ENCODE measurements around the gene ELOVL2.

ELOVL2 gene

DNA sequence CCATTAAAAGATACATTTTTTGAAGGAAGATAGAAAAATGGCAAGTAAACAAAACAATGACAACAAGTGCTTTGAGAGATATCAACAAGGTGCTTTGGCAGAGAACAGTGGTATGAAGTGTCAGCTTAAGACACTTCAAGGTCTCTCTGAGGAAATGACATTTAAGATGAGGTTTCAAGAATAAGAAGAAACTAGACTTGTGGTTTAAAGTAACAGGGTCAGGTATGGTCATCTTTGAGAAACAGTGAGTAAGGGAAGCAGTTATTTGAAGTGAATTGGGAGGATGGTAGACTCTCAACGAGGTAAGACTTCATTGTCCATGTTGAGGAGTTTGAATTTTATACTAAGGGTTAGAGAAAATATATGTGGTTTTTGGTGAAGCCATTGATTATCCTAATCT, 79.4 kb downstream of the ELOVL2 start:
- Histone ChIP-seq H3K9me3 (ENCODE audit: control insufficient read depth, insufficient read depth, low read length) (no peaks in the 10 kb centered on the region; the same call in 1 of the 2 replicates), H3K36me3 (ENCODE audit: insufficient read depth, low read length) (peaks cover 3% of the 10 kb centered on the region; the same call in 1 of the 2 replicates), H3K9ac (ENCODE audit: low read depth, low read length) (no peak overlapping the region), H3K4me1 (ENCODE audit: insufficient read depth, low read length) (peaks cover 6% of the 10 kb centered on the region; the same call in 1 of the 2 replicates)

DNA sequence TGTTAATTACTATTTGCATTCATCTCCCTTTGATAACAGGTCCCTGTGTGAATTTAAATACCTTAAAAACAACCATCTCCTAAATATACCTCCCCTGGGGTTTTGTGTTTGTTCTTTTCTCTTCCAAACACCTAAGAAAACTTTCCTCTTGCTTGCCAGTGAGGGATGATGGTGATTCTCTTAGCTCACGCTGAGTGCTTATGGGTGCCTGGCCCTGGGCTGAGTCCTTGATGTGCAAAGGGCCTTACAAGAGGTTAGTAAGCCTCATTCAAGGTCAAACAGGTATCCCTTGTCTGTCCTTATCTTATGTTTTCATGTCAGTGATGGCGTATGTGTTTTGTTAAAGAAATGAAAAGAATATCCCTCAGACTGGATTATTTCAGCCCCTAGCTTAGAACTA, 81.0 kb downstream of the ELOVL2 start:
- no peak overlapping the region for H3K9ac ChIP-seq (ENCODE audit: low read depth, low read length)

DNA sequence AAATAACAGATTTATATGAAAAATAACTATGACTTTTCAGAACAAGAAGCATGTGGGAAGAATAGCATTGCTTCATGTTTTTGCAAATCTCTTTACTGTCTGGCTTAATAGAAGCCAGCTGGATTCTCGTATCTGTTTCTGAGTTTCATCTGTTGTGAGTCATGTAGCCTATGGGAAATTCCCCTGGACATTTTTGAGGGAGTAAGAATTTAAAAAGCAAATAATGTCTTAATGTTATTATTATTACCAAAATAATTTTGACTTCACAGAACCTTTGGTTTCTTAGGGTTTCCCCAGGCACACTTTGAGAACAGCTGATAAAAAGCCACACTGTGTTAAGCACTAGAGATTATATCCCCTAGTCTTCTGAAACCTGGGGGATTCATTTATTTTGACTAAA, 81.4 kb downstream of the ELOVL2 start:
- Histone ChIP-seq H3K4me1 (ENCODE audit: insufficient read depth, low read length) (peaks cover 6% of the 10 kb centered on the region; the same call in 1 of the 2 replicates), H3K9me3 (ENCODE audit: control insufficient read depth, insufficient read depth, low read length) (no peaks in the 10 kb centered on the region; the same call in 1 of the 2 replicates), H3K9ac (ENCODE audit: low read depth, low read length) (no peak overlapping the region), H3K36me3 (ENCODE audit: insufficient read depth, low read length) (peaks cover 3% of the 10 kb centered on the region; the same call in 1 of the 2 replicates)

More for the DNA sequence above, 81.0 kb downstream of the ELOVL2 start:
- Histone ChIP-seq H3K4me1 (ENCODE audit: insufficient read depth, low read length) (peaks cover 6% of the 10 kb centered on the region; the same call in 1 of the 2 replicates), H3K36me3 (ENCODE audit: insufficient read depth, low read length) (peaks cover 3% of the 10 kb centered on the region; the same call in 1 of the 2 replicates), H3K9me3 (ENCODE audit: control insufficient read depth, insufficient read depth, low read length) (no peaks in the 10 kb centered on the region; the same call in 1 of the 2 replicates)

DNA sequence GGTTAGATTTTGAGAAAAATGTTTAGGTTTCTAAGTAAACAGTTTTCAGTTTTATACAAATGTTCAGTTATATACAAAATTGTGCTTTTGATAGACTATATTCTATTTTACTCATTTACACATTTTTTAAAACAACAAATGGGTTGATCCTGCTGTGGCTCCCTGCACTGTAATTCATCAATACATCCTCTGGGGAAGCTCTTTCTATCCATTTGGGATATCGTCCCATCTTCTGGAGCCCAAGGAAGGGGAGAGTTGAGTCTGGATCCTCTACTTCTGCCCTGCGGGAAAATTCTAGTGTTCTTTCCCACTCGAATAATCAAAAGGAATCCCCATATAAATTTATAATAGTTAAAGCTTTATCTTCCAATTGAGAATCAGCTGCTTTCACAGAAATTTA, 82.3 kb downstream of the ELOVL2 start:
- no peak overlapping the region for H3K9ac ChIP-seq (ENCODE audit: low read depth, low read length)
- H3K9me3 ChIP-seq (ENCODE audit: control insufficient read depth, insufficient read depth, low read length), result no peaks in the 10 kb centered on the region; the same call in 1 of the 2 replicates
- peaks cover 6% of the 10 kb centered on the region; the same call in 1 of the 2 replicates for H3K4me1 ChIP-seq (ENCODE audit: insufficient read depth, low read length)
- H3K36me3 ChIP-seq (ENCODE audit: insufficient read depth, low read length), result peaks cover 3% of the 10 kb centered on the region; the same call in 1 of the 2 replicates

DNA sequence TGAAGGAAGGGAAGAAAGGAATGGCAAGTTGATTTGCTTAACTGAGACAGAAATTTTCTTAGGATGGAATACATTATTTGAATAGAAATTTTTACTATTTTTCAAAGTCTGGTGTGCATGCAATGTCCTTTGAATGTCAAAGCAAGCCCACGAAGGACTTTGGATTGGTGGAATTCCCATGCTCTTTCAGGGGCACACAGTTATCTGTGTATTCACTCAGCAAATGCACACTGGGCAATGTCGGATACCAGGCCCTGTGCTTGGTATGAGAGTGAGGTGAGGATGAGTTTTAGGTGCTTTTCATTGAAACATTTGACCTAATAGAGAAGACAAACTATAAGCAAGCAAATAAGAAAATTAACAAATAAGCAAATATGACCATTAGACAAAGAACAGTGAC, 83.9 kb downstream of the ELOVL2 start:
- Histone ChIP-seq H3K36me3 (ENCODE audit: insufficient read depth, low read length) (peaks cover under 1% of the 10 kb centered on the region; the same call in 1 of the 2 replicates), H3K9ac (ENCODE audit: low read depth, low read length) (no peak overlapping the region), H3K9me3 (ENCODE audit: control insufficient read depth, insufficient read depth, low read length) (no peaks in the 10 kb centered on the region), H3K4me1 (ENCODE audit: insufficient read depth, low read length) (peaks cover 6% of the 10 kb centered on the region; the same call in 1 of the 2 replicates)

DNA sequence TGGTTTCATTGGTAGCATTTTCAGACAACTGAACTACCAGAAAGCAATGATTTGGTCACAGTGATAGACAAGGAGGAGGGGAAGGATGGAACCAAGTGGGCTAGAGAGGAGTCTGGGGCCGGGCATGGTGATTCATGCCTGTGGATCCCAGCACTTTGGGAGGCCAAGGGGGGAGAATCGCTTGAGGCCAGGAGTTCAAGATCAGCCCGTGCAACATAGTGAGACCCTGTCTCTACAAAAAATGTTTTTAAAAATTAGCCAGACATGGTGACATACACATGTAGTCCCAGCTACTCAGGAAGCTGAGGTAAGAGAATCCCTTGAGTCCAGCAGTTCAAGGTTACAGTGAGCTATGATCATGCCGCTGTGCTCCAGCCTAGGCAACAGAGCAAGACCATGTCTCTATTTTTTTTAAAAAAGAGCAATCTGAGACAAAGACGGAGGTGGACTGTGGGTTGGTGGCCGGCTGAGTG, 86.7 kb downstream of the ELOVL2 start:
- no peaks in the 10 kb centered on the region; the same call in 1 of the 2 replicates for H3K36me3 ChIP-seq (ENCODE audit: insufficient read depth, low read length)
- 0 out of 2 replicates have a peak, but pooled peaks cover 7% of the 10 kb centered on the region for H3K4me1 ChIP-seq (ENCODE audit: insufficient read depth, low read length)
- H3K9ac ChIP-seq (ENCODE audit: low read depth, low read length), result no peak overlapping the region
- H3K9me3 ChIP-seq (ENCODE audit: control insufficient read depth, insufficient read depth, low read length), result no peaks in the 10 kb centered on the region

DNA sequence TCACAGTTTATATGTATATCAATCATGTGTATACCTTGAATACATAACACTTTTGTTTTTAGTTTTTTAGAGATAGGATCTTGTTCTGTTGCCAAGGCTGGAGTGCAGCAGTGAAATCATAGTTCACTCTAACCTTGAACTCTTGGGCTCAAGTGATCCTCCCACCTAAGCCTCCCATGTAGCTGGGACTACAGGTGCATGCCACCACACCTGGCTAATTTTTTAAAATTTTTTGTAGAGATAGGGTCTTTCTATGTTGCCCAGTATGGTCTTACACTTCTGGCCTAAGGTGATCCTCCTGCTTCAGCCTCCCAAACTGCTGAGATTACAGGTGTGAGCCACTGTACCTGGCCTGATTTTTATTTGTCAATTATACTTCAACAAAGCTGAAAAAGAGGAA, 87.3 kb downstream of the ELOVL2 start:
- H3K9ac ChIP-seq (ENCODE audit: low read depth, low read length), result no peak overlapping the region
- H3K9me3 ChIP-seq (ENCODE audit: control insufficient read depth, insufficient read depth, low read length), result no peaks in the 10 kb centered on the region

DNA sequence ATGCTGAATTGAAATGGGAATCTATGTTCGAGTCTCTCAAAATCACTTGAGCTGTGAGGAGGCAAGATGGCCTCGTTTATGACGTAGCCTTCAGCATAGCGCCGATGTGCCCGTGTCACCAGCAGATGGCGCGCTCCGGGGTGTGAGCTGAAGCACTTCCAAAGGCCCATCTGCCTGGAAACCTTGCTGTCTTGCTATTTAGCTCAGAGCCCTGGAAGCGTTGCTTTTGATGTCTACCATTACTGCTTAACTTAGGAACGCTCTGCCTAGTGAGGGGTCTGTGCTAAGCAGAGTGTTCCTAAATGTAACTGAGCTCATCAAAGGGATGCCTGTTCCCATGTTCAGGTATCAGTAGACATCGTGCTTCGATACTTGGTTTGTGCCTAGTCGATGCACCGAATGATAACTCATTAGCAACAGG, 89.5 kb downstream of the ELOVL2 start:
- H3K4me1 ChIP-seq (ENCODE audit: insufficient read depth, low read length), result peaks cover 10% of the 10 kb centered on the region; the same call in 1 of the 2 replicates
- H3K36me3 ChIP-seq (ENCODE audit: insufficient read depth, low read length), result no peaks in the 10 kb centered on the region; the same call in 1 of the 2 replicates
- no peaks in the 10 kb centered on the region for H3K9me3 ChIP-seq (ENCODE audit: control insufficient read depth, insufficient read depth, low read length)
- no peak overlapping the region for H3K9ac ChIP-seq (ENCODE audit: low read depth, low read length)

More for the DNA sequence above, 87.3 kb downstream of the ELOVL2 start:
- Histone ChIP-seq H3K36me3 (ENCODE audit: insufficient read depth, low read length) (no peaks in the 10 kb centered on the region; the same call in 1 of the 2 replicates), H3K4me1 (ENCODE audit: insufficient read depth, low read length) (peaks cover 8% of the 10 kb centered on the region; the same call in 1 of the 2 replicates)

DNA sequence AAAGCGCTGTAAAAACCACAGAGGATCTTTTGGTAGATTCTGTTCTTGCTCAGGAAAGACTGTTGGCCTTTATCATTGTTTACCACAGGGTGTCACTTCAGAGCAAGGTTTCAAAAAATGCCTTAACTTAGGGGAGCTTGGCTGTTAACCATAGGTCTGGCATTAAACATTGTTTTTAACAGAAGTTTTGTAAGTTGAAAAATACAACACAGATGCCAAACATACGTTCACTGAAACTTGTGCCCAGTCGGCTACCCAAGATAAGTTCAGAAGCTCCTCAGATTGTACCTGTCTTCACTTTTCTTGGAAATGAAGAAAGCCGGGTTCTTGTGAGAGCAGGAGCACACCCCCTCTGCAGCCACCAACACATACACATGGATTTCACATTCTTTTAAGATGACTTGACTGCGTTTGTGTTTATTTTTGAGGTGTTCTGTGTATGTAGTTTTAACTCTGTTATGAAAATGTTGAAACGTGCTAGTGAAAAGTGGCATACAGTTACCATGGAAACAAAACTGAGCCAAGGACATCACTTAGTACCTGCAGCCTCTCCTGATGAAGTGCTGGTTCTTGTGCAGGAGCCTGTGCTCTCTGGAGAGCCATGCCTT, 92.3 kb downstream of the ELOVL2 start:
- H3K9ac ChIP-seq (ENCODE audit: low read depth, low read length), result no peak overlapping the region
- H3K9me3 ChIP-seq (ENCODE audit: control insufficient read depth, insufficient read depth, low read length), result no peaks in the 10 kb centered on the region; the same call in 1 of the 2 replicates
- H3K36me3 ChIP-seq (ENCODE audit: insufficient read depth, low read length), result no peaks in the 10 kb centered on the region; the same call in 1 of the 2 replicates
- peaks cover 10% of the 10 kb centered on the region; the same call in 1 of the 2 replicates for H3K4me1 ChIP-seq (ENCODE audit: insufficient read depth, low read length)

DNA sequence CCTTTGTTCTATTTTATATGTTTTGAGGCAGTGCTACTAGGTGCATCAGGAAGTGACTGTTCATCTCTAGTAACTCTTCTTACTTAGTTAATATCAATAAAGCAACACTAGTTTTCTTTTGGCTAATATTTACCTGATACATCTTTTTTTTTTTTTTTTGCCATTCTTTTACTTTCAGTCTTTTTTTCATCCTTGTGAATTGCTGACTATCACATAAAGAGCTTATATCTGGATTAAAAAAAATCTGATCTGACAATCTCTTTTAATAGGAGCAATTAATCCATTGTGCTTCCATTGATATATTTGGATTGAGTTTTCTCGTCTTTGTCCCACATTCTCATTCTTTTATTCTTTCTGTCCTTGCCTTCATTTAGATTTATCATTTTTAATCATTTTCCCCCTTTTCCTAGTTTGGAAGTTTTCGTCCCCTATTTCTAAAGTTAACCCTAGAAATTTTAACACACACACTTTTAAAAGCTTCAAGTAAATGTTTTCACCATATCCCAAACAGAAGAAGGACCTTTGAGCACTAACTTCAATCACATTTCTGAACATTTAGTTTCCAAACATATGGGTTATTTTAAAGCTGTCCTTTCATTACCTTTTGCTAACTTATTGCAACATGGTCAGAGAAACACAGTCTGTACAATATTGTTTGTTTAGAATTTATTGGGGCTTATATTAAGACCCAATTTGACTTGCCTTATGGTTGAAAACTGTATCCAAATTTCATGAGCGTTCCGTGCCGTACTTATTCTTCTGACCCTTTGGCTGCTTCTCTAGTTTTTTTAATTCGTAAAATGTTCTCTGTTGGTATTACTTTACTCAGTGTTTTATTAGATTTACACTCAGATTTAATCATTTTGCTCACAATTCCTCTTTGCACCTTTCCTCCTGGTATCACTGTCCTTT, 94.3 kb downstream of the ELOVL2 start:
- Histone ChIP-seq H3K9ac (ENCODE audit: low read depth, low read length) (no peak overlapping the region), H3K4me1 (ENCODE audit: insufficient read depth, low read length) (peaks cover 7% of the 10 kb centered on the region; the same call in 1 of the 2 replicates), H3K9me3 (ENCODE audit: control insufficient read depth, insufficient read depth, low read length) (no peaks in the 10 kb centered on the region; the same call in 1 of the 2 replicates), H3K36me3 (ENCODE audit: insufficient read depth, low read length) (no peaks in the 10 kb centered on the region; the same call in 1 of the 2 replicates)

DNA sequence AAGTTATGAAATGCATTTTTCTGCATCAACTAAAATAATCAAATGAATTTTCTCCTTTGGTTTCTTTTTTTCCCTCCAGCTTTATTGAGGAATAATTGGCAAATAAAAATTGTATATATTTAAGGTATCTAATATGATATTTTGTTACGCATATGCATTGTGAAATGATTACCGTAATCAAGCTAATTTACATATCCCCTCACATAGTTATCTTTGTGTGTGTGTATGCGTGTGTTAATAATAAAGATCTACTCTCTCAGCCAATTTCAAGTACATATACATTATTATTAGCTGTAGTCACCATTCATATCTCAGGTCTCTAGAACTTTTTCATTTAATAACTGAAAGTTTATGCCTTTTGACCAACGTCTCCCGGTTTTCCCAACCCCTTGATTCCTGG, 96.1 kb downstream of the ELOVL2 start:
- H3K4me1 ChIP-seq (ENCODE audit: insufficient read depth, low read length), result peaks cover 5% of the 10 kb centered on the region; the same call in 1 of the 2 replicates
- no peaks in the 10 kb centered on the region; the same call in 1 of the 2 replicates for H3K9me3 ChIP-seq (ENCODE audit: control insufficient read depth, insufficient read depth, low read length)
- H3K9ac ChIP-seq (ENCODE audit: low read depth, low read length), result no peak overlapping the region
- H3K36me3 ChIP-seq (ENCODE audit: insufficient read depth, low read length), result no peaks in the 10 kb centered on the region; the same call in 1 of the 2 replicates

DNA sequence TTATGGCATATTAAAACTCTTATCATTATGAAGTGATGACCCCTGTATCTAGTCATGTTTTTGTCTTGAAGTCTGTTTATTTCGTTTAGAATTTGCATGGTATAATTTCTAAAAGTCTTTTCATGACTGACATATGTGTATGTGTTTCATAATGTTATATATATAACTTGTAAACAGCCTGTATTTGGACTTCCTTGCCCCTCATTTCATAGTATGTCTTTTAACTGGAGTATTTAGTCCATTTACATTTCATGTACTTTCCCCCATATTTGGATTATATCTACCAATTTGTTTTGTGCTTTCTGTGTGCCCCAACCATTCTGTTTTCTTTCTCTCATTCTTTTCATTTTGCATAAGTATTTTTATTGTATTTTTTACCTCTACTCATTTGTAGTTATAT, 98.3 kb downstream of the ELOVL2 start:
- Histone ChIP-seq H3K36me3 (ENCODE audit: insufficient read depth, low read length) (no peaks in the 10 kb centered on the region; the same call in 1 of the 2 replicates), H3K9me3 (ENCODE audit: control insufficient read depth, insufficient read depth, low read length) (no peaks in the 10 kb centered on the region; the same call in 1 of the 2 replicates), H3K4me1 (ENCODE audit: insufficient read depth, low read length) (no peaks in the 10 kb centered on the region), H3K9ac (ENCODE audit: low read depth, low read length) (no peak overlapping the region)

DNA sequence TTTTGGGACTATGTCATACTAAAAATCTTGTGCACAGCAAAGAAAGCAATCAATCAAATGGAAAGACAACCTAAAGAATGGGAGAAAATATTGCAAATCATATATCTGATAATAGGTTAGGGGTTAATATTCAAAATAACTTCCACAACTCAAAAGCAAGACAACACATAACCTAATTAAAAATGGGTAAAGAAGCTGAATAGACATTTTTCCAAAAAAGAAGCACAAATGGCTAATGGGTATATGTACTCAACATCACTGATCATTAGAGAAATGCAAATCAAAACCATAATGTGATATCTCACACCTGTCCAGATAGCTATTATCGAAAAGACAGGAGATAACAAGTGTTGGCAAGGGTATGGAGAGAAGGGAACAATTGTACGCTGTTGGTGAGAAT, 104.3 kb downstream of the ELOVL2 start:
- Histone ChIP-seq H3K9ac (ENCODE audit: low read depth, low read length) (no peak overlapping the region), H3K36me3 (ENCODE audit: insufficient read depth, low read length) (no peaks in the 10 kb centered on the region; the same call in 1 of the 2 replicates), H3K4me1 (ENCODE audit: insufficient read depth, low read length) (no peaks in the 10 kb centered on the region), H3K9me3 (ENCODE audit: control insufficient read depth, insufficient read depth, low read length) (no peaks in the 10 kb centered on the region)

DNA sequence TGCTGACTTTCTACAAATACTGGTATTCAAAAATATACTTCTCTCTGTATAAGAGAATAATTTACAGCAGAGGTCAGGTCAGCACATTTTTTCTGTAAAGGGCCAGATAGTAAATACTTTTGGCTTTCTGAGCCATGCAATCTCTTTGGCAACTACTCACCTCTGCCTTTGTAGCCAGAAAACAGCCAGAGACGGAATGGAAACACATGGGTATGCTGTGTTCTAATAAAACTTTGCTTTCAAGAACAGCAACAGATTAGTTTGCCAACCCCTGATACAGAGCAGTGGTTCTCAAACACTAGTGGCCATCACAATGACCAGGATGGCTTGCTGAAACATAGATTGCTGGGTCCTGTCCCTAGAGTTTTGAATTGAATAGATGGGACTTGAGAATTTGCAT, 111.0 kb downstream of the ELOVL2 start:
- peaks cover 3% of the 10 kb centered on the region; the same call in 1 of the 2 replicates for H3K36me3 ChIP-seq (ENCODE audit: insufficient read depth, low read length)
- no peaks in the 10 kb centered on the region for H3K9me3 ChIP-seq (ENCODE audit: control insufficient read depth, insufficient read depth, low read length)
- H3K9ac ChIP-seq (ENCODE audit: low read depth, low read length), result no peak overlapping the region
- no peaks in the 10 kb centered on the region for H3K4me1 ChIP-seq (ENCODE audit: insufficient read depth, low read length)
